Measurements from ENCODE around the gene ZC3H4.

The ZC3H4 gene

DNA sequence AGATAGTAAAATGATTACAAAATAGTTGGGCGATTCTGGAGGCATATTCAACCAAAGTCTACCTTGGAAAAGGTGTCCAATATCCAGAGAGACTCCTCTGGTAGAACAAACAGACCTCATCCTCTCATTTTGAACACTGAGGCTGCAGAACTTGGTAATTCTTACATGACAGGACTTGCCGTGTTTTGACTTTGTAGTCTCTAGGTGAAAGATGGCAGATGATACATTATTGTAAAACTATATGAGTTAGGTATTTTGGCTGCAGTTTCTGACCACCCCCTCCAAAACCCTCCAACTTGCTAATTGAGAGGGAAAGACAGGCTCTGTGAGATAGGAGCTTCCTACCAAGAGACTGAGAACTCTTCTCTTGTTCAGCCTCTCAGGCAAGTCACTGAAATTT is 39.7 kb upstream of the ZC3H4 start:
- TF ChIP-seq Cebpa-rat (IDR thresholded peaks at IDR 0.05) = no peak
- H3K4me1 ChIP-seq = peaks cover 26 to 39% (median 34%) of the 10 kb centered on the region in 10 experiments
- no peak overlapping the region for H3K4me2 ChIP-seq
- no peak overlapping the region for H3K9ac ChIP-seq
- H3K27me3 ChIP-seq = no peaks in the 10 kb centered on the region
- H3K36me3 ChIP-seq = peaks cover 70 to 98% (median 93%) of the 10 kb centered on the region in 11 experiments
- no peaks in the 10 kb centered on the region for H3K9me3 ChIP-seq (replicated peaks in 1 of 11)
- peaks cover 12 to 95% (median 62%) of the 10 kb centered on the region in 11 experiments for H4K20me1 ChIP-seq
- peak overlapping the region in 2 of 11 experiments; percentile 23 to 84; a peak in 2 of 22 replicates for H3K27ac ChIP-seq
- H3K4me3 ChIP-seq = no peak overlapping the region

DNA sequence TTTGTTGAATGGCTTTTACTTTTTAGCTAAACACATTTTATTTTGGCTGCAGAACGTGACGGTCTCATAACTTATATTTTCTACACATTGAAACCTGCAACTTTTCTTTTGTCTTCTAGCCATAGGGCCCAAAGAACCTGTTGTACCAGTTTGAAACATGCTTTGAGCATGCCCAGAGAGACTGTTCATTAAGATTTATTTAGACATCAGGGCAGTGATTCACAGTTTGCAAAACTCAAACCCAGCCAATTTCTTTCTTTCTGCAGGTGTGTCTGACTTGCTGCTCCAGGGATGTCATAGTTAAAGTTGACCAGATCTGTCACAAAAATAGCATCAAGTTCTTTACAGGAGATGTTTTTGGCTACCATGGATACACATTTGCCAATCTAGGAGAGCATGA is 39.1 kb upstream of the ZC3H4 start:
- H3K9ac ChIP-seq = no peak overlapping the region
- no peaks in the 10 kb centered on the region for H3K9me3 ChIP-seq (replicated peaks in 1 of 11)
- no peak overlapping the region for H3K27ac ChIP-seq
- peaks cover 20 to 33% (median 28%) of the 10 kb centered on the region in 10 experiments for H3K4me1 ChIP-seq
- peaks cover 10 to 94% (median 62%) of the 10 kb centered on the region in 11 experiments for H4K20me1 ChIP-seq
- H3K27me3 ChIP-seq = no peaks in the 10 kb centered on the region
- no peak overlapping the region for H3K4me3 ChIP-seq
- no peak for TF ChIP-seq Cebpa-rat (IDR thresholded peaks at IDR 0.05)
- no peak overlapping the region for H3K4me2 ChIP-seq
- H3K36me3 ChIP-seq = peaks cover 76 to 96% (median 94%) of the 10 kb centered on the region in 11 experiments

GRCh38 chr19:47152205-47152604 is 38.6 kb upstream of the ZC3H4 start:
- Histone ChIP-seq H3K36me3 (peaks cover 78 to 95% (median 94%) of the 10 kb centered on the region in 11 experiments), H3K4me1 (peaks cover 15 to 29% (median 23%) of the 10 kb centered on the region in 10 experiments), H3K4me3 (no peak overlapping the region), H3K9me3 (replicated peaks in 1 of 11) (no peaks in the 10 kb centered on the region), H3K27ac (0 out of 22 replicates have a peak overlapping the region, but pooled peaks of 1 of the 11 experiments have one; percentile 5), H3K9ac (no peak overlapping the region), H3K27me3 (no peaks in the 10 kb centered on the region), H4K20me1 (peaks cover 6 to 92% (median 60%) of the 10 kb centered on the region in 11 experiments; a peak in 21 of 22 replicates), H3K4me2 (no peak overlapping the region)
- no peak for TF ChIP-seq Cebpa-rat (IDR thresholded peaks at IDR 0.05)

DNA sequence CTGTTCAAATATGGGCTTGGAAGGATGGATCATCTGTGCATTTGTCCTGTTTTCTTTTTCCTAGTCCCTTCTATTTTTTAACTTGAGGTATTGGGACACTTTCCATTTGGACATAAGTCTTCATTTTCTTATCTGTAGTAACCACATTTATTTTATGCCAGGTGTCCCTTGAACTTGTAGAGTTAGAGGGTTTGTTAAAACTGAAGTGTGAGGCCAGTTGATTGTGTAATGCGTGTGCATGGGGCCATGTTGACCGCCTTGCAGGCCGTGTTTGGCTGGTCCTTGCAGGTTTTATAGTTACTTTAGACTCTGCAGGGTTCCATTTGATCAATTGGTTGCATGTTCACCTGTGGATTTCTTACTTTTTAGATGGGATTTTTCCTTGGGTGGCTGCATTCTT is 38.1 kb upstream of the ZC3H4 start:
- Histone ChIP-seq H3K4me2 (no peak overlapping the region), H4K20me1 (peaks cover 3 to 96% (median 63%) of the 10 kb centered on the region in 11 experiments; a peak in 20 of 22 replicates), H3K36me3 (peaks cover 83 to 100% (median 97%) of the 10 kb centered on the region in 11 experiments)

GRCh38 chr19:47146920-47147319 is 33.3 kb upstream of the ZC3H4 start:
- Histone ChIP-seq H4K20me1 (peaks cover 12 to 100% (median 92%) of the 10 kb centered on the region in 11 experiments; a peak in 21 of 22 replicates), H3K9me3 (replicated peaks in 1 of 11) (no peaks in the 10 kb centered on the region), H3K27me3 (no peaks in the 10 kb centered on the region), H3K4me2 (no peak overlapping the region), H3K9ac (peak overlapping the region in 1 of 11 experiments; percentile 41; a peak in 2 of 22 replicates), H3K4me3 (no peak overlapping the region), H3K36me3 (peaks cover 79 to 100% (median 97%) of the 10 kb centered on the region in 11 experiments), H3K27ac (no peak overlapping the region), H3K4me1 (peaks cover 0 to 21% (median 17%) of the 10 kb centered on the region in 10 experiments; a peak in 15 of 20 replicates)
- TF ChIP-seq Cebpa-rat (IDR thresholded peaks at IDR 0.05) = no peak

More for the DNA sequence above, 38.1 kb upstream of the ZC3H4 start:
- Histone ChIP-seq H3K9me3 (replicated peaks in 1 of 11) (no peaks in the 10 kb centered on the region), H3K27me3 (no peaks in the 10 kb centered on the region), H3K9ac (no peak overlapping the region), H3K27ac (no peak overlapping the region), H3K4me3 (no peak overlapping the region), H3K4me1 (peaks cover 10 to 23% (median 18%) of the 10 kb centered on the region in 10 experiments)
- TF ChIP-seq Cebpa-rat (IDR thresholded peaks at IDR 0.05) = 0 out of 22 replicates have a peak, but pooled peaks of 1 of the 11 experiments have one; percentile 27

DNA sequence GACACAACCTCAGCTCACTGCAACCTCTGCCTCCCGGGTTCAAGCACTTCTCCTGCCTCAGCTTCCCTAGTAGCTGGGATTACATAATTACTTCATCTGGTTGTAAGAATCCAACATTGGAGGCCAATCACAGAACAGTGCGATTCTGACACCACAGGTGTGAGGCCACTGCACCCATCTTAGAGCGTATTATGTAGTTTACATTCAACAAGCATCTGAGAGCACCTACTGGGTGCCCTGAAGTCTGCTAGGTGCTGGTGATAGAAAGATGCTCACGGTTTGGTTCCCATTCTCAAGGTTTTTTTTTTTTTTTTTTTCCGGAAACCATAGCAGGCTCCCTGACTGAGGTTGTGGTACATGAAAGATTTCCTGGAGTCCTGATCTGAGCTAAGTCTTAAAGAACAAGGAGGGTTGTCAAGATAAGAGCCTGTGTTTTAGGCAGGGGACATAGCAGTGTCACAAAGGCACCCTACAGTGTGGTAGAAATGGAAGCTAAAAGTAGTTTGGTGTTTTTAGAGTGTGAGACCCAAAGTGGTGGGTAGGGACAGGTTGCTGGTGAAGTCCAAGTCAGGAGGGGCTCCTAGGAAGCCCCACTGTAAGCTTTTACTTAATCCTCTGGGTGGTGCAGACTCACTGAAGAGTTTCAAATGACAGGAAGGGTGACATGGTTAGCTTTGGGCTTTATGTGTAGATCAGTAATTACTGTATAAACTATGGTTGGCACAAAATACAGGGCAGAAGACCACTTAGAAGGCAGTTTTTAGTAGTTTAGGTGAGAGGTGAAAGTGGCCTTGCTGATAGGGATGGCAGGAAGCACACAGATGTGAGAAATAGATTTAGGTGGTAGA is 32.3 kb upstream of the ZC3H4 start:
- Histone ChIP-seq H3K9ac (peak overlapping the region in 6 of 11 experiments; percentile 3 to 47 (median 26); a peak in 4 of 22 replicates), H3K27me3 (no peaks in the 10 kb centered on the region), H3K4me3 (no peak overlapping the region), H4K20me1 (peaks cover 21 to 100% (median 93%) of the 10 kb centered on the region in 11 experiments; a peak in 21 of 22 replicates), H3K4me2 (peak overlapping the region in 5 of 11 experiments; percentile 9 to 26 (median 21); a peak in 4 of 22 replicates), H3K36me3 (peaks cover 71 to 100% (median 97%) of the 10 kb centered on the region in 11 experiments), H3K27ac (peak overlapping the region in 5 of 11 experiments; percentile 2 to 17 (median 9); a peak in 4 of 22 replicates), H3K4me1 (peaks cover 0 to 30% (median 21%) of the 10 kb centered on the region in 10 experiments; a peak in 18 of 20 replicates), H3K9me3 (replicated peaks in 1 of 11) (no peaks in the 10 kb centered on the region)
- TF ChIP-seq Cebpa-rat (IDR thresholded peaks at IDR 0.05) = no peak

DNA sequence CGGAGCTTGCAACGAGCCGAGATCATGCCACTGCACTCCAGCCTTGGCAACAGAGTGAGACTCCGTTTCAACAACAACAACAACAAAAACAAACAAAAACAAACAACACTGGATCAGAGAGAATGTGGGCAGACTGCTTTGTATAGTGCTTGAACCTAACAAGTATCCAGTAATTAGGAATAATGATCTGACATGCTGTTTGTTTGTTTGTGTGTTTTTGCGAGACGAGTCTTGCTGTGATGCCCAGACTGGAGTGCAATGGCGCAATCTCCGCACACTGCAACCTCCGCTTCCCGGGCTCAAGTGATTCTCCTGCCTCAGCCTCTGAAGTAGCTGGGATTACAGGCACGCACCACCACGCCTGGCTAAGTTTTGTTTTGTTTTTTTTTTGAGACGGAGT is 31.1 kb upstream of the ZC3H4 start:
- peaks cover 0 to 33% (median 23%) of the 10 kb centered on the region in 10 experiments; a peak in 18 of 20 replicates for H3K4me1 ChIP-seq
- no peak for TF ChIP-seq Cebpa-rat (IDR thresholded peaks at IDR 0.05)
- H4K20me1 ChIP-seq = peaks cover 28 to 100% (median 95%) of the 10 kb centered on the region in 11 experiments; a peak in 21 of 22 replicates
- no peak overlapping the region for H3K4me3 ChIP-seq
- H3K27ac ChIP-seq = no peak overlapping the region
- no peak overlapping the region for H3K9ac ChIP-seq
- H3K27me3 ChIP-seq = no peaks in the 10 kb centered on the region
- no peaks in the 10 kb centered on the region for H3K9me3 ChIP-seq (replicated peaks in 1 of 11)
- peaks cover 62 to 100% (median 96%) of the 10 kb centered on the region in 11 experiments for H3K36me3 ChIP-seq
- H3K4me2 ChIP-seq = no peak overlapping the region

- TF ChIP-seq Cebpa-rat (IDR thresholded peaks at IDR 0.05) = no peak
- Histone ChIP-seq H3K27ac (no peak overlapping the region), H3K4me2 (no peak overlapping the region), H4K20me1 (peaks cover 36 to 100% (median 95%) of the 10 kb centered on the region in 11 experiments; a peak in 21 of 22 replicates), H3K4me1 (peaks cover 0 to 33% (median 23%) of the 10 kb centered on the region in 10 experiments; a peak in 18 of 20 replicates), H3K27me3 (no peaks in the 10 kb centered on the region), H3K36me3 (peaks cover 59 to 100% (median 95%) of the 10 kb centered on the region in 11 experiments), H3K9me3 (replicated peaks in 1 of 11) (no peaks in the 10 kb centered on the region), H3K9ac (peak overlapping the region in 2 of 11 experiments; percentile 16 to 19; a peak in 1 of 22 replicates), H3K4me3 (no peak overlapping the region)
Observed at GRCh38 chr19:47143322-47144073, 29.9 kb upstream of the ZC3H4 start.

Data from BLaER1 treated with 17β-estradiol and CSF1 and Interleukin-3, amounts not matched to agents 10 nM and 100 nM (cell line).